CD4-positive, alpha-beta T cell treated with Interleukin-4 for 4 hours (primary cell): ENCODE data around the gene TLE3.

Experiments
- DNase-seq: peaks from one replicate; pipeline ENCODE4 v3.0.0-alpha.2; 2020

Gene TLE3

GRCh38 chr15:69998541-69999391, 99.0 kb downstream of the TLE3 start:
- DNase-seq = no peak

GRCh38 chr15:69997813-69998212, 99.9 kb downstream of the TLE3 start:
- DNase-seq = no peak
